ENCODE measurements around the gene VAMP1.

DNA sequence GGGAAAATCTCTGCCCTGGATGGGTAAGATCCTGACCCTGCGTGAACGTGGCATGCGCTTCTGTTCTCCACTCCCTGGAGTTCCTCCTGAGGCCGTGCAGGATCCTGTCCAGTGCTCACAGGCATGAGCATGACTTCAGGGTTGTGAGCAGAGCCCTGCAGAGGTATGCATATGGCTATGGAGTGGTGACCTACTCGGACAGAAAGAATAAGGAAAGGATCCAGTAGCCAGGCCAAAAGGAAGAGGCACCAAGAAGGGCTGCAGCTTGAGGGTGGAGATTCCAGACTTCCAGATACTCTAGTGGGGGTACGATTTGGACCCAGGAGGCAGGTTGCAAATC lies 46.5 kb downstream of the VAMP1 start:
- TF ChIP-seq, protein P1, sequence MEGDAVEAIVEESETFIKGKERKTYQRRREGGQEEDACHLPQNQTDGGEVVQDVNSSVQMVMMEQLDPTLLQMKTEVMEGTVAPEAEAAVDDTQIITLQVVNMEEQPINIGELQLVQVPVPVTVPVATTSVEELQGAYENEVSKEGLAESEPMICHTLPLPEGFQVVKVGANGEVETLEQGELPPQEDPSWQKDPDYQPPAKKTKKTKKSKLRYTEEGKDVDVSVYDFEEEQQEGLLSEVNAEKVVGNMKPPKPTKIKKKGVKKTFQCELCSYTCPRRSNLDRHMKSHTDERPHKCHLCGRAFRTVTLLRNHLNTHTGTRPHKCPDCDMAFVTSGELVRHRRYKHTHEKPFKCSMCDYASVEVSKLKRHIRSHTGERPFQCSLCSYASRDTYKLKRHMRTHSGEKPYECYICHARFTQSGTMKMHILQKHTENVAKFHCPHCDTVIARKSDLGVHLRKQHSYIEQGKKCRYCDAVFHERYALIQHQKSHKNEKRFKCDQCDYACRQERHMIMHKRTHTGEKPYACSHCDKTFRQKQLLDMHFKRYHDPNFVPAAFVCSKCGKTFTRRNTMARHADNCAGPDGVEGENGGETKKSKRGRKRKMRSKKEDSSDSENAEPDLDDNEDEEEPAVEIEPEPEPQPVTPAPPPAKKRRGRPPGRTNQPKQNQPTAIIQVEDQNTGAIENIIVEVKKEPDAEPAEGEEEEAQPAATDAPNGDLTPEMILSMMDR (IDR thresholded peaks at IDR 0.05; ENCODE audit: extremely low read depth in 1 of 2, insufficient read depth in 1 of 2, low read depth in 1 of 2, low read length in 2 of 2), result no peak
- TF ChIP-seq FOS (IDR thresholded peaks at IDR 0.05; ENCODE audit: borderline replicate concordance, insufficient read depth, low read length), result no peak
- TF ChIP-seq GATA2 (IDR thresholded peaks at IDR 0.05; ENCODE audit: insufficient read depth, insufficient read length, low read depth, low read length), result no peak
- no peak for TF ChIP-seq POLR2A (IDR thresholded peaks at IDR 0.05; ENCODE audit: low read depth, low read length)

Measured in endothelial cell of umbilical vein (primary cell).